GM23338 (cell line): Measurements from ENCODE around the gene CDH4.

ENCODE experiments used
- CTCF ChIP-seq, 2 experiments: fragments of 200-600 bp in 1 of 2; sonication (generic) in 1 of 2; conservative IDR thresholded peaks; 2 replicates each; pipeline versions ENCODE4 v1.5.1 to v1.6.1; 2016 to 2017; ENCODE audit warnings: antibody characterized with exemption in 2 of 2, low read depth in 2 of 2, mild to moderate bottlenecking in 2 of 2, moderate library complexity in 1 of 2
- EZH2phosphoT487 ChIP-seq: fragments of 200-600 bp; sonication (generic); IDR thresholded peaks from one replicate; pipeline ENCODE4 v1.8.1; 2018; ENCODE audit warnings: antibody characterized with exemption; ENCODE audit not compliant: unreplicated experiment
- NANOG ChIP-seq: IDR thresholded peaks from 2 replicates; pipeline ENCODE4 v1.6.1; 2016; ENCODE audit warnings: antibody characterized with exemption, borderline replicate concordance
- POLR2AphosphoS5 ChIP-seq: IDR thresholded peaks from 2 replicates; pipeline ENCODE4 v1.6.1; 2016; ENCODE audit warnings: antibody characterized with exemption, low read depth
- REST ChIP-seq: IDR thresholded peaks from one replicate; pipeline ENCODE4 v1.6.1; 2018; ENCODE audit warnings: antibody characterized with exemption; ENCODE audit not compliant: unreplicated experiment

- no peak for TF ChIP-seq CTCF (conservative IDR thresholded peaks at IDR 0.05; ENCODE audit: low read depth in 2 of 2)
- TF ChIP-seq POLR2AphosphoS5 = no peak
- TF ChIP-seq NANOG = no peak
- TF ChIP-seq EZH2phosphoT487 = no peak
- TF ChIP-seq REST = no peak
These were observed 678.1 kb downstream of the CDH4 start for GRCh38 chr20:61929971-61930666.
